Activated naive CD8-positive, alpha-beta T cell treated with anti-CD3 and anti-CD28 coated beads, Interleukin-2, amount 10 ng/mL, durations not matched to agents 7 days and 5 days (primary cell): Measurements from ENCODE around the gene CHD2. TPM values are rescaled to one million over a fixed set of nuclear protein-coding genes. Genes with fewer than 3 reads are reported as not detected.

Source experiments
- ATAC-seq: fragments of 150-1000 bp; cut with Tn5 transposase; one replicate; pipeline ENCODE4 v1.10.0; 2021; ENCODE audit warnings: low read depth, moderate library complexity
- POLR2A ChIA-PET: fragments of 350-600 bp; sonication (Branson Sonifier 250); formaldehyde crosslinking; loops from one replicate; lab custom pipeline; 2021; ENCODE audit warnings: antibody characterized with exemption; lab: Charles Lee
- DNase-seq: peaks from one replicate; pipeline ENCODE4 v3.0.0; 2021
- H3K27ac Mint-ChIP-seq: one replicate; pipeline ENCODE4 v1.8.0; 2022; ENCODE audit warnings: mild to moderate bottlenecking, mixed read lengths
- H3K27me3 Mint-ChIP-seq: one replicate; pipeline ENCODE4 v1.8.0; 2022; ENCODE audit warnings: mild to moderate bottlenecking, moderate library complexity, mixed read lengths
- H3K36me3 Mint-ChIP-seq: one replicate; pipeline ENCODE4 v1.8.0; 2021; ENCODE audit warnings: mild to moderate bottlenecking, mixed read lengths
- H3K4me1 Mint-ChIP-seq: one replicate; pipeline ENCODE4 v1.8.0; 2021; ENCODE audit warnings: mixed read lengths
- H3K4me3 Mint-ChIP-seq: one replicate; pipeline ENCODE4 v1.8.0; 2022; ENCODE audit warnings: mild to moderate bottlenecking, moderate library complexity, mixed read lengths
- H3K9me3 Mint-ChIP-seq: one replicate; pipeline ENCODE4 v1.8.0; 2021; ENCODE audit warnings: mixed read lengths
- total RNA-seq, 2 experiments: library from RNA; stranded (reverse); gene quantifications; one replicate each; pipeline ENCODE4 v1.2.3, GENCODE V29; 2021

Gene CHD2
- total RNA-seq, 2 experiments from 2014 or later = 218 to 236 TPM

DNA sequence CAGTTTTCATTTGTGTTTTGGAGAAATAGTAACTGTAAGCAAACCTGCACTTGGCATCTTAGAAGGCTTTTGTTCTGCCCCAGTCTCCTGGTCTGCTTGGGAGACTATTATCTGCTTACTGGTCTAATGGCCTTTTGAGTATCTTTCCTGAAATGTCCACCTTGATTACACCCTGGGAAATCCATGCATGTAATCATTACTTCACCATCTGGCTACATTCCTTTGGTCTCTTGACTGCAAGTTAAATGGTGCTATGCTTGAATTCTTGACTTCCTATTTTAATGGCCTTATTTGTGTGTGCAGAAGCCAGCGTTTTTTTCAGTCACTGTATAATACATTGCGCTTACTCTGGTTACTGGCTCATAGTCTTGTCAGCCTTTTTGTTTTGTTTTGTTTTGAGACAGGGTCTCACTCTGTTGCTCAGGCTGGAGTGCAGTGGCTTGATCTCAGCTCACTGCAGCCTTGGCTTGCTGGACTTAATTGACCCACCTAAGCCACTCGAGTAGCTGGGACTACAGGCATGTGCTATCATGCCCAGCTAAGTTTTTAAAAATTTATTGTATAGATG, 30.0 kb downstream of the CHD2 start:
- no peak overlapping the region for H3K4me3 Mint-ChIP-seq
- H3K27ac Mint-ChIP-seq = no peak overlapping the region
- peaks cover 60% of the 10 kb centered on the region for H3K36me3 Mint-ChIP-seq
- POLR2A ChIA-PET = no interaction called here
- no peak for ATAC-seq
- H3K27me3 Mint-ChIP-seq = no peaks in the 10 kb centered on the region
- no peak for DNase-seq
- H3K9me3 Mint-ChIP-seq = no peaks in the 10 kb centered on the region
- peaks cover 28% of the 10 kb centered on the region for H3K4me1 Mint-ChIP-seq

DNA sequence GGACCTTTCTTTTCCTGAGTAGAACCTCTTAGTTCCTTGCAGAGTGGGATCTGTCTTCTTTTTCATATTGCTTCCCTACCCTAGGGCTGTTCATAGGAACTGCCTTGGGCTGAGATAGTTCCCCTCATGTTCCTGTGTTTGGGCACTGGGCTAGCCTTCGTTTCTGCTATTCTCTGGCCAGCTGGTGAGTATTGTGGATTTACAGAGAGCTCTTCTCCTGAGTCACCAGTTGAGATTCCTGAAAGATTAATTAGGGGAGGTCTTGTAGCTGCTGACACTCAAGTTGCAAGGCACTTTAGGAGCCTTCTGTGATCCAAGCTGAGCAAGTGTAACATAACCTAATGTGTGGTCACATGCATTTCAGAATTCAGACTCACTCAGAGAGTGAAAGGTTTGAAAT, 30.7 kb downstream of the CHD2 start:
- POLR2A ChIA-PET = interaction anchor here (1.2 kb wide), 1 partner anchor 122 kb away, joined by 4 read pairs; no protein-coding TSS in a partner anchor

DNA sequence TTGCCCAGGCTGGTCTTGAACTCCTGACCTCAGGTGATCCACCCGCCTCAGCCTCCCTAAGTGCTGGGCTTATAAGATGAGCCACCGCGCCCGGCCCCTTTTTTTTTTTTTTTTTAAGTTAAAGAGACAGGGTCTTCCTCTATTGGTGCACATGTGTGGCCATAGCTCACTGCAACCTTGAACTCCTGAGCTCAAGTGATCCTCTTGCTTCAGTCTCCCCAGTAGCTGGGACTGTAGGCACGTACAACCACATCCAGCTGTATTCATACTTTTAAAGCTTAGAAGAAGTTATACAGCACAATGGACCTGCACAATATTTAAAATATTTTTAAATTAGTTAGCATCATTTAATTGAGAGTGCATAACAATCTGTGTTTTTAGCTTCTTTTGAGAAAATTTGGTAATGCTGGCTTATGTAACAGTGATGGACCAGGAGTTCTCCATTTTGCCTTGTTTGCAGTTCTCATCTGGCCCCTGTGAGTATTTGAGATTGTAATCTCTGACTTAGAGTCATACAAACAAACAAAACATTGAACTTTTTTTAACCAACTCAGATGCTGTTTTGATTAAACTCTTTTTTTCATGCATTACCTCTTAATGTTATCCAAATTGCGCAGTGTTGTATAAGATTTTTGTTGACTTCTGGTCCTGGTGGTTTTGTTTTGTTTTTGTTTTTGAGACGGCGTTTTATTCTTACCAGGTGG, 33.0 kb downstream of the CHD2 start:
- no peak overlapping the region for H3K4me3 Mint-ChIP-seq
- POLR2A ChIA-PET = interaction anchor here (0.9 to 1.1 kb wide), 2 partner anchors 18 to 124 kb away, joined by 3 to 4 read pairs; no protein-coding TSS in a partner anchor
- H3K36me3 Mint-ChIP-seq = peaks cover 58% of the 10 kb centered on the region
- ATAC-seq (no peak), DNase-seq (no peak)
- no peaks in the 10 kb centered on the region for H3K9me3 Mint-ChIP-seq
- H3K27me3 Mint-ChIP-seq = no peaks in the 10 kb centered on the region
- H3K4me1 Mint-ChIP-seq = peaks cover 35% of the 10 kb centered on the region
- no peak overlapping the region for H3K27ac Mint-ChIP-seq

More for the DNA sequence above, 30.7 kb downstream of the CHD2 start:
- DNase-seq (no peak), ATAC-seq (no peak)
- Mint-ChIP-seq H3K9me3 (no peaks in the 10 kb centered on the region), H3K27ac (peak overlapping the region; percentile 26), H3K27me3 (no peaks in the 10 kb centered on the region), H3K4me3 (no peak overlapping the region), H3K4me1 (peaks cover 31% of the 10 kb centered on the region), H3K36me3 (peaks cover 61% of the 10 kb centered on the region)

DNA sequence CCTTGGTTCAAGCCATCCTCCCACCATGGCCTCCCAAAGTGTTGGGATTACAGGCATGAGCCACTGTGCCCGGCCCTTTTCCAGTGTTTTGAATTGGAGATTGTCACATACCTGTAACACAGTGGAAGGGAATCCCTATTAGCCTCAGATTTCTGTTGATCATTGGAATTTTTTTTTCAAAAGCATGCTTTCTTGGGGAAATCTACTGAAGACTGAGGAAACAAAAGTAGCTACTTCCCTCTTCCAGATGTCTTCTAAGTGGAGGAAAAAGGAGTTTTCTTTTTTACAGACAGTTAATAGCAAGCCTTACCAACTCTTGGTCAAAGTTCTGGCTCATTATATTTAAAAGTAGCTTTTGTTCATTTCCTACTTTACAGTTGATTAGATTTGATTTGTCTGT, 33.7 kb downstream of the CHD2 start:
- POLR2A ChIA-PET = no interaction called here
- Mint-ChIP-seq H3K9me3 (no peaks in the 10 kb centered on the region), H3K27ac (no peak overlapping the region), H3K27me3 (no peaks in the 10 kb centered on the region), H3K4me1 (peaks cover 31% of the 10 kb centered on the region), H3K36me3 (peaks cover 55% of the 10 kb centered on the region), H3K4me3 (no peak overlapping the region)
- DNase-seq (no peak), ATAC-seq (no peak)

DNA sequence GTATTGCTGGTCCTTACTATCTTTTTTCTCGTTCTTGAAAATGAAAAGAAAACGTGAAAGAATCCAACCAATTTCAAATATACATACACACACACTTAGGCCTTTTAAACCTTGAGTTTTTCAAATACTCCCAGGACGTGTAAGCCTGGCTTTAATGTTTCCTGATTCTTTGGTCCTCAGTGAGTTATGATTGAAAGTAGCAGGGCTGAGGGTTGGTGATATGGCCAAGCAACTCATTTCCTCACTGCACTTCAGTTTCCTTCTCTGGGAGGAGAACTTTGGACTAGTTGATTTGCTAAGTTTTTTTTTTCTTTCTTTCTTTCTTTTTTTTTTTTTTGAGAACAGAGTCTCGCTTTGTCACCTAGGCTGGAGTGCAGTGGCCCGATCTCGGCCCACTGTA, 34.6 kb downstream of the CHD2 start:
- no peaks in the 10 kb centered on the region for H3K9me3 Mint-ChIP-seq
- no peak overlapping the region for H3K4me3 Mint-ChIP-seq
- H3K27ac Mint-ChIP-seq = no peak overlapping the region
- H3K27me3 Mint-ChIP-seq = no peaks in the 10 kb centered on the region
- H3K36me3 Mint-ChIP-seq = peaks cover 61% of the 10 kb centered on the region
- POLR2A ChIA-PET = interaction anchor here (2.4 kb wide), 1 partner anchor 126 kb away, joined by 7 read pairs; no protein-coding TSS in a partner anchor
- DNase-seq = no peak
- peaks cover 33% of the 10 kb centered on the region for H3K4me1 Mint-ChIP-seq
- no peak for ATAC-seq

DNA sequence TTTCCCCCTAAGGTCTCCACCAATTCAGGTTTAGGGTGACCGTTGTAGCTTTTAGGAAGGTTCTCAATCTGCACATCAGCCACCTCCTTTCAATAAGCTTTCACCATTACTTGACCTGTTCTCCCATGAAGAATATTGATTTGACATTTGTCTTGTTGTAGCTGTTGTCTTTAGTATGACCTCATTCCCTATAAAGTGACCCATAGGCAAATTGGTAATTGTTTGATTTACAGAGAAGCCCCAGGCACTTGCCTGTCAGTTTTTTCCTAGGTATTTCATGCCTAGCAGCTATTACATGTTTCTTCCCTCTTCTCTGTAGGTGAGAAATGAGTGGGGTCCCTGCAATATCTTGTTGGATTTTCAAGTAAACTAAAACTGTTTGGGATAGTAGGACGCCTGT, 36.0 kb downstream of the CHD2 start:
- H3K9me3 Mint-ChIP-seq = no peaks in the 10 kb centered on the region
- DNase-seq = no peak
- H3K4me3 Mint-ChIP-seq = no peak overlapping the region
- H3K27ac Mint-ChIP-seq = no peak overlapping the region
- no peak for ATAC-seq
- POLR2A ChIA-PET = interaction anchor here (1.9 to 2.4 kb wide), 2 partner anchors 54 to 127 kb away, joined by 4 to 7 read pairs; no protein-coding TSS in a partner anchor
- H3K4me1 Mint-ChIP-seq = peaks cover 28% of the 10 kb centered on the region
- peaks cover 52% of the 10 kb centered on the region for H3K36me3 Mint-ChIP-seq
- no peaks in the 10 kb centered on the region for H3K27me3 Mint-ChIP-seq

DNA sequence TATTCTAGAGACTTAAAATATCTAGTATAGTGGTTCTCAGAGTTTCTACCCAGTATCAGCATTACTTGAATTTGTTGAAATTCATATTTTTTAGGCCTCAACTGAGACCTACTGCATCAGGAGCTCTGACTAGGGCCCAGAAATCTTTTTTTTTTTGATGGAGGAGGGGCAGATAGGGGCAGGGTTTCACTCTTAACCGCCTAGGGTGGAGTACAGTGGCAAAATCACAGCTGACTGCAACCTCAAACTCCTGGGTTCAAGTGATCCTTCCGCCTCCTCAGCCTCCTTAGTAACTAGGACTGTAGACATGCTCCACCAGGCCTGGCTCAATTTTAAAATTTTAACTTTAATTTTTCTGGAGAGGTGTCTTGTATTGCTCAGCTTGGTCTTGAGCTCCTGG, 36.6 kb downstream of the CHD2 start:
- POLR2A ChIA-PET = interaction anchor here (0.7 to 2.4 kb wide), 4 partner anchors 17 to 128 kb away, joined by 3 to 7 read pairs (median 4); partner anchors contain the start of gene CHD2
- Mint-ChIP-seq H3K27me3 (no peaks in the 10 kb centered on the region), H3K9me3 (no peaks in the 10 kb centered on the region), H3K4me1 (peaks cover 28% of the 10 kb centered on the region), H3K4me3 (no peak overlapping the region), H3K36me3 (peaks cover 51% of the 10 kb centered on the region), H3K27ac (peak overlapping the region; percentile 54)
- peak; percentile 36 for ATAC-seq
- no peak for DNase-seq

DNA sequence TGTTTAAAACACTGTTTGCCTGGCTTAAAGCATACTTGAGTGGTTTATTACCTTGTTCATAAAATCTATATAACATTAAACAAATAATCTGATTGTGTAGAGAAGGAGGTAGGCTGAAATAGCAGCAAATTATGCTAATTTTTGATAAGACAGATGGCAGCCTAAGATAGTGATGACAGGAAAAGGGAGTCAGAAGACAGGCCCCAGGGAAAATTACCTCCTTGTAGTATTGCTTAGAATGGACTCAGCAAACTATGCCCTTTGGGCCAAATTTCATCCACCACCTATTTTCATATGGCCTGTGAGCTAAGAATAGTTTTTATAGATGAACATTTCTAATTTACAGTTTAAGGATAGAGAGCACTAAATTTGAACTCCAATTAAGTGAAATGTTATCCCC, 37.8 kb downstream of the CHD2 start:
- POLR2A ChIA-PET = interaction anchor here (0.6 to 1.9 kb wide), 3 partner anchors 55 to 105 kb away, joined by 3 to 4 read pairs (median 4); no protein-coding TSS in a partner anchor
- H3K4me1 Mint-ChIP-seq = peaks cover 27% of the 10 kb centered on the region

DNA sequence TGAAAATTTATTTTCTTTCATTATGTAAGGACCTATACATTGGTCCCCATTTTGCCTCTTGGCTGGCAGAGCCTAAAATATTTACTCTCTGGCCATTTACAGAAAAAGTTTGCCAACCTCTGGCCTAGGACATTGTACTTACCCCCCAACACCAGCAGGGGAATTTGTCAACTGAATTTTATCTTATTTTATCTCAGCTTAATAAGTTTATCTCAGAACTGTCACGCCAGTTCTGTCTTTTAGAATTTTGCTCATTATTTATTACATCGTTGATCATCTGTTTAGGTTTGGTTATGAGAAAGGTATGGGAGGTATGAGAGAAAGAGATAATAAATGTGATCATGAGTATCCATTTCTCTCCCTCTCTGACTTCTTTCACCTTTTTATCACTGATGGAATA, 38.3 kb downstream of the CHD2 start:
- DNase-seq (no peak), ATAC-seq (no peak)
- H3K4me1 Mint-ChIP-seq = peaks cover 24% of the 10 kb centered on the region
- H3K36me3 Mint-ChIP-seq = peaks cover 61% of the 10 kb centered on the region
- H3K27me3 Mint-ChIP-seq = no peaks in the 10 kb centered on the region
- no peak overlapping the region for H3K27ac Mint-ChIP-seq
- no peak overlapping the region for H3K4me3 Mint-ChIP-seq
- POLR2A ChIA-PET = interaction anchor here (1.0 kb wide), 1 partner anchor 56 kb away, joined by 4 read pairs; no protein-coding TSS in a partner anchor
- peaks cover 2% of the 10 kb centered on the region for H3K9me3 Mint-ChIP-seq

More for the DNA sequence above, 37.8 kb downstream of the CHD2 start:
- Mint-ChIP-seq H3K4me3 (no peak overlapping the region), H3K9me3 (peaks cover 2% of the 10 kb centered on the region), H3K27ac (no peak overlapping the region), H3K36me3 (peaks cover 59% of the 10 kb centered on the region), H3K27me3 (no peaks in the 10 kb centered on the region)
- DNase-seq = no peak
- no peak for ATAC-seq

DNA sequence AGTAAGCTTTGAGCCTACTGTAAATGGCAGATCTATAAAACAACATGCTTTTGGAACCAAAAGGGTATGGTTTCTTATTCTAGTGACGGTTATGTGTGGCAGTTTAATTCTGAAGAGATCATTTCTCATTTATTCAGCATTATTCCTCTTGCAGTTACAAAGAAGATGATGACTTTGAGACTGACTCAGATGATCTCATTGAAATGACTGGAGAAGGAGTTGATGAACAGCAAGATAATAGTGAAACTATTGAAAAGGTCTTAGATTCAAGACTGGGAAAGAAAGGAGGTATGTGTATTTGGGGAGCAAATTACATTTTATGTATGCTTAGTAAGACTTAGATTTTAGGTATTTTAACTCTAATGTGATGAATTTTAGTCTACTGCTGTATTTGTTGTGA, 41.5 kb downstream of the CHD2 start:
- Mint-ChIP-seq H3K36me3 (peaks cover 61% of the 10 kb centered on the region), H3K27me3 (no peaks in the 10 kb centered on the region), H3K27ac (peak overlapping the region; percentile 11), H3K4me3 (no peak overlapping the region), H3K4me1 (peaks cover 13% of the 10 kb centered on the region), H3K9me3 (peaks cover 13% of the 10 kb centered on the region)
- POLR2A ChIA-PET = interaction anchor here (0.6 to 0.7 kb wide), 2 partner anchors 21 to 41 kb away, joined by 3 read pairs; partner anchors contain the start of gene CHD2
- DNase-seq (no peak), ATAC-seq (no peak)

DNA sequence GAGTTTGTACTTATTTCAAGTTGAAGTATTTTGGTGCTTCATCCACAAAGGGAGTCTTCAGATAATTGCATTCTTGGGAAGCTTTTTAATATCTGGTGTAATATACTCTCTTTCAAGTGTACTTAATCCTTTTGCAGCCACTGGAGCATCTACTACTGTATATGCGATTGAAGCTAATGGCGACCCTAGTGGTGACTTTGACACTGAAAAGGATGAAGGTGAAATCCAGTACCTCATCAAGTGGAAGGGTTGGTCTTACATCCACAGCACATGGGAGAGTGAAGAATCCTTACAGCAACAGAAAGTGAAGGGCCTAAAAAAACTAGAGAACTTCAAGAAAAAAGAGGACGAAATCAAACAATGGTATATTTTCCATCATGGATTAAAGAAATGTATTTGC, 42.6 kb downstream of the CHD2 start:
- Mint-ChIP-seq H3K36me3 (peaks cover 66% of the 10 kb centered on the region), H3K4me3 (no peak overlapping the region), H3K9me3 (peaks cover 19% of the 10 kb centered on the region), H3K4me1 (peaks cover 9% of the 10 kb centered on the region), H3K27me3 (no peaks in the 10 kb centered on the region), H3K27ac (no peak overlapping the region)
- ATAC-seq (no peak), DNase-seq (no peak)
- POLR2A ChIA-PET = no interaction called here

DNA sequence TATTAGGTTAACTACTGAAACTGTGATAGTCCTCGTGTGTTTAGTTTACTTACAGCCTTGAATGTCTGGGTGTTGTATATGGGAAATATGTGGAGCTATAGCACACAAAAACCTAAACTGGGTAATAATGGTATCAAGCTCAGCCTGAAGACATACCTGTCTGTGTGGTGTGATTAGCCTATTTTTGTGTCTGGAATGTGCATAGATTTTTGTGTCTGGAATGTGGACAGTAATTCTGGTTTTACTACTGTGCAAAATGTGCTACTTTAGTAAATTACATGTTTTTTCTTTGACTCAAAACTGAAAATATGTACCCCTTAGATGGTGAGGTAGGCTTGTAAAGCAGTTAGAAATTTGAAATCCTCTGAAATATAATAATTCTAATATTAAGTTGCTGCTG, 43.5 kb downstream of the CHD2 start:
- no peak for DNase-seq
- peaks cover 9% of the 10 kb centered on the region for H3K4me1 Mint-ChIP-seq
- H3K27ac Mint-ChIP-seq = no peak overlapping the region
- no peaks in the 10 kb centered on the region for H3K27me3 Mint-ChIP-seq
- peaks cover 70% of the 10 kb centered on the region for H3K36me3 Mint-ChIP-seq
- no peak for ATAC-seq
- H3K9me3 Mint-ChIP-seq = peaks cover 23% of the 10 kb centered on the region
- POLR2A ChIA-PET = no interaction called here
- no peak overlapping the region for H3K4me3 Mint-ChIP-seq

DNA sequence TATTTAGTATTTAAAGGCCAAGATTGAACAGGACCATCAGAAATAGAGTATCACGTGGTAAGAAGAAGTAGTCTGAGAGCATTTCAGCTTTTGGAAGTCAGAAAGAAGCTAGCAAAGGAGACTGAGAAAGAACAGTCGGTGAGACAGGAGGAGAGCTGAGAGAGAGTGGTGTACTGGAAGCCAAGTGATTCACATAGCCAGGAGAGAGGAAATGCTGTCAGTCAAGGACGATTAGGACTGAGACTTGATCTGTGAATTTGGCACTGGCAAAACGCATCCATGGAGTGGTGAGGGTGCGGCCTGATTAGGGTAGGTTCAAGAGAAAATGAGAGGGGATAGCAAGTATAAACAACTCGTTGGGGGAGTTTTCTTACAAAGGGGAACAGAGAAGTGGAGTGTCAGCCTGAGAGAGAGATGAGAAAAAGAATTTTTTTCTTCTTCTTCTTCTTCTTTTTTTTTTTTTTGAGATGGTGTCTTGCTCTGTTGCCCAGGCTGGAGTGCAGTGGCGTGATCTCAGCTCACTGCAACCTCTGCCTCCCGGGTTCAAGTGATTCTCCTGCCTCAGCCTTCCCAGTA, 44.9 kb downstream of the CHD2 start:
- DNase-seq (no peak), ATAC-seq (no peak)
- peaks cover 36% of the 10 kb centered on the region for H3K9me3 Mint-ChIP-seq
- H3K27me3 Mint-ChIP-seq = no peaks in the 10 kb centered on the region
- H3K36me3 Mint-ChIP-seq = peaks cover 75% of the 10 kb centered on the region
- peak overlapping the region; percentile 31 for H3K4me3 Mint-ChIP-seq
- POLR2A ChIA-PET = interaction anchor here (0.7 kb wide), 1 partner anchor 128 kb away, joined by 3 read pairs; no protein-coding TSS in a partner anchor
- peaks cover 7% of the 10 kb centered on the region for H3K4me1 Mint-ChIP-seq
- peak overlapping the region; percentile 43 for H3K27ac Mint-ChIP-seq
